Measurements from ENCODE around the gene CTSW.

Gene CTSW

GRCh38 chr11:65919141-65919572, 39.5 kb downstream of the CTSW start, which contains the start of gene DRAP1 (continued):
- TF ChIP-seq ZNF18 (tag by site-specific recombination; IDR thresholded peaks at IDR 0.05): no peak
- TF ChIP-seq ZNF148 (tag by site-specific recombination; IDR thresholded peaks at IDR 0.05; ENCODE audit: borderline replicate concordance): peak; percentile 36; the same call in 1 of the 2 replicates
- no peak; the same call in 1 of the 2 replicates for TF ChIP-seq ZNF549 (tag by site-specific recombination; IDR thresholded peaks at IDR 0.05)
- no peak for TF ChIP-seq ZNF354C (tag by site-specific recombination; IDR thresholded peaks at IDR 0.05; ENCODE audit: borderline replicate concordance, low read depth)
- no peak for TF ChIP-seq ZNF416 (tag by site-specific recombination; IDR thresholded peaks at IDR 0.05)
- TF ChIP-seq ZNF658 (tag by site-specific recombination; IDR thresholded peaks at IDR 0.05): no peak
- TF ChIP-seq ZNF324 (tag by site-specific recombination; IDR thresholded peaks at IDR 0.05): peak; percentile 89
- no peak for TF ChIP-seq ZNF639 (tag by site-specific recombination; IDR thresholded peaks at IDR 0.05)
- TF ChIP-seq SP7 (tag by site-specific recombination; IDR thresholded peaks at IDR 0.05): peak; percentile 51
- TF ChIP-seq MEIS1 (CRISPR knock-in tag; IDR thresholded peaks at IDR 0.05; ENCODE audit: borderline replicate concordance): no peak
- TF ChIP-seq ZBTB49 (tag by site-specific recombination; IDR thresholded peaks at IDR 0.05; ENCODE audit: low read depth): no peak
- peak; percentile 50; the same call in 1 of the 2 replicates for TF ChIP-seq EGR2 (tag by site-specific recombination; IDR thresholded peaks at IDR 0.05; ENCODE audit: low read depth)
- TF ChIP-seq ZFHX2 (tag by site-specific recombination; conservative IDR thresholded peaks at IDR 0.05): peak; percentile 67
- TF ChIP-seq ZNF660 (tag by site-specific recombination; IDR thresholded peaks at IDR 0.05): peak; percentile 97
- TF ChIP-seq KLF9 (tag by site-specific recombination; IDR thresholded peaks at IDR 0.05; ENCODE audit: low read depth): no peak
- TF ChIP-seq ZSCAN5A (tag by site-specific recombination; IDR thresholded peaks at IDR 0.05): 0 out of 2 replicates have a peak, but pooled peaks have one; percentile 34
- peak; percentile 99; the same call in 1 of the 2 replicates for TF ChIP-seq ZNF221 (tag by site-specific recombination; IDR thresholded peaks at IDR 0.05; ENCODE audit: borderline replicate concordance)
- no peak for TF ChIP-seq GLI4 (tag by site-specific recombination; IDR thresholded peaks at IDR 0.05)
- TF ChIP-seq ZNF76 (tag by site-specific recombination; IDR thresholded peaks at IDR 0.05; ENCODE audit: borderline replicate concordance, low read depth): peak; percentile 54; the same call in 1 of the 2 replicates
- TF ChIP-seq ZBTB11 (tag by site-specific recombination; conservative IDR thresholded peaks at IDR 0.05; ENCODE audit: low read depth): 0 out of 2 replicates have a peak, but pooled peaks have one; percentile 15
- TF ChIP-seq ZNF555 (tag by site-specific recombination; conservative IDR thresholded peaks at IDR 0.05): no peak
- peak; percentile 50 for TF ChIP-seq ZXDB (tag by site-specific recombination; IDR thresholded peaks at IDR 0.05)
- TF ChIP-seq ZNF529 (tag by site-specific recombination; IDR thresholded peaks at IDR 0.05; ENCODE audit: insufficient replicate concordance): no peak
- TF ChIP-seq OSR2 (tag by site-specific recombination; IDR thresholded peaks at IDR 0.05): peak; percentile 18; the same call in 1 of the 2 replicates

Data from HEK293 (cell line).